DMS53 treated with DMSO at 0.1 percent for 48 hours (cell line): Measurements from ENCODE around the gene SLC9A2.

Experiments
- DNase-seq: peaks from one replicate; lab custom pipeline; 2025; ENCODE audit not compliant: unreplicated experiment; lab: John Stamatoyannopoulos, UW

The SLC9A2 gene

GRCh38 chr2:102618452-102619413, 620 bp upstream of the SLC9A2 start:
- DNase-seq = peak; percentile 57

DNA sequence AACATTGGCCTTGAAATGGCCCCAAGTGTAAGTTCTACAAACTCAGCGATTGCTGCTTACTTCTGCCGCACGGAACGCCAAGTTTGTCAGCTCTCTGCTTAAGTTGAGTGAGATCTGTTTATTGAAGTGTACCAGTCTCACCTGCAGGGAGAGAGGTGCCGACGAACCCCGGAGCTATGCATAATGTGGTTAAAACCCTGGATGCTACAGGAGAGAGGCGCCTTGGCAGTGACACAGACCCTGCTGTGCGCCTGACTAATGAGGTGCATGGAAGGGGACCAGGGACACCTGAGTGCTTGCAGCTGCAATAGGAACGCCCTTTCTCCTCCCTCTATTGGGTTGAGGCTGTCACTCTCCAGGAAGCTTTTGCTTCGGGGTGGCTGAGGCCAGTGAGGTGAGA, 979 bp downstream of the SLC9A2 start:
- no peak for DNase-seq

GRCh38 chr2:102621630-102622029, 2.3 kb downstream of the SLC9A2 start:
- DNase-seq = no peak

GRCh38 chr2:102622646-102623045, 3.3 kb downstream of the SLC9A2 start:
- no peak for DNase-seq

- DNase-seq = no peak
Observed at GRCh38 chr2:102630458-102630857, 11.1 kb downstream of the SLC9A2 start.

GRCh38 chr2:102632380-102633175, 13.2 kb downstream of the SLC9A2 start:
- no peak for DNase-seq

DNA sequence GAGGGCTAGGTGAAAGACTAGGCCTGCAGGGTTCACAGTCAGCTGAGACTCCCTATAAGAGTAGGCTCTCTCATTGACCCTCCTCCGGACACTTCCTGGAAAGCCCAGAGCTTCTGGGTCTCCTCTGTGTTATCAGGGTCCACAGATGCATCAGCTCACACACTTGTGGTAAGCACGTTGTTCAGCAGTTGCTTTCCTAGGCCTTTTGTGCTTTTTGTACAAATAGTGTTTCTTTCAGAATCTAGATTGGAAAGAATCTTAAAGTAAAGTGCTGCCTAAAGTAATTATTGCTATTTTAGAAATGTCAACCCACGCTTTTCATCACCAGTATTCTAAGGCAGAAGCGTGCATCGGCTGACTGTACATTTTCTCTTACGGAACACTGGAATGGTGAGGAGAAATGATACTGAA, 15.5 kb downstream of the SLC9A2 start:
- no peak for DNase-seq

DNA sequence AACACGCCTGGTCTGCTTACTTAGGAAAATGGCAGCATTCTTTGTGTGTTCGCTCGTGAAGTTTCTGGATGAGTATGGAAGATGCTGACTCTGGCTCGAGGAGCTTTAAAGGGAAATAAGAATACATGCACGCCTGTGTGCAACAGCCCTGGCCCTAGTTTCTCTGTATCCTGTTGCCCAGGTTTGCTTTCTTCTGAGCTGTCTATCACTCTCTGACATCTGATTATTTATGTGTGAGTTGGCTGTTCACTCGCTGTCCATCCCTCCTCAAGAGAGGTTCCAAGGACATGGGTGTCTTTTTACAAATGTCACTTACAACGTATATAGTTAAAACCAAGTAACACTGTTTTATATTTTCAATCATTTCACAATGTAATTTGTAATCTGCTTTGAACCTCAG, 16.0 kb downstream of the SLC9A2 start:
- no peak for DNase-seq

DNA sequence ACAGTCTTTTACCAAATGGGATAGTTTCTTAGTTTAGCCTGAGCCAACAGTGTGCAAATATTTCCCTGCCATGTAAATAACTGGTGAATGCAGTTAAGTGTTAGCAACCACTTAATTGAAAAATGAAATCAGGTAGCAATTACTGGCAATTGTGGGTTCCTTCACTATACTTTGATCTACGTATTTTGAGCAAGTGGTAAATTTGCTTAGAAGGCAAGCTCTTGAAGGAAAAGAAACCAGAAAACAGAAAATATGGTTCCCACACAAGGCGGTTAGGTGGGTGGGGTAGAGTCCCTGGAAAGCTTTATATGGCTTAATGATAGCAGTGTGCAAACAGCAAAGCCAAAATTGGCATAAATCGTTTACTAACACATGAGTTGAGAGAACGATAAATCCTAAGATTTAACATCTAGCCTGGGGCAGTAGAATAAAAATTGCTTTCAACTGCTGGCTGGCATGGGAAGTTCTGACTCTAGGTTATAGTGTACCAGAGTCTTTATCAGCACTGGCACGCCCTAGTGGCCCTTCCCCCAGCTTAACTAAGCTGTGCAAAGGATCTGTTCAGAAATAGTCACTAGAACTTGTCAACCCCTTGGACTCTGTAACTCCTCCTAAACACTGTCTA, 17.0 kb downstream of the SLC9A2 start:
- no peak for DNase-seq

- no peak for DNase-seq
Observed at GRCh38 chr2:102637358-102637757, 18.0 kb downstream of the SLC9A2 start.

DNA sequence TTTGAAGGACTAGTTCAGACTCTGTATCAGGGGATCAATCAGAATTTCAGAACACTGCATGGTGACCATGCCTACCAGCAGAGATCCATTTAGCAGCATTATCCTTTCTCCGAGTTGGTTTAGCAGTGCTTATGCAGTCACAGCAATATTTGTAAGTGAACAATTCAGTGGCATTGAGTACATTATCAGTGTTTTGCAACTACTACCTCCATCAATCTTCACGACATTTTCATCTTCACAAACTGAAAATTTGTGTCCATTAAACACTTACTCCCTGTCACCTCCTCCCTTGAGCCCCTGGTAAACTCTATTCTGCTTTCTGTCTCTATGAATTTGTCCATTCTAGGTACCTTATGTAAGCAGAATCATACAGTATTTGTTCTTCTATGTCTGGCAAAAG, 20.1 kb downstream of the SLC9A2 start:
- DNase-seq = no peak

DNA sequence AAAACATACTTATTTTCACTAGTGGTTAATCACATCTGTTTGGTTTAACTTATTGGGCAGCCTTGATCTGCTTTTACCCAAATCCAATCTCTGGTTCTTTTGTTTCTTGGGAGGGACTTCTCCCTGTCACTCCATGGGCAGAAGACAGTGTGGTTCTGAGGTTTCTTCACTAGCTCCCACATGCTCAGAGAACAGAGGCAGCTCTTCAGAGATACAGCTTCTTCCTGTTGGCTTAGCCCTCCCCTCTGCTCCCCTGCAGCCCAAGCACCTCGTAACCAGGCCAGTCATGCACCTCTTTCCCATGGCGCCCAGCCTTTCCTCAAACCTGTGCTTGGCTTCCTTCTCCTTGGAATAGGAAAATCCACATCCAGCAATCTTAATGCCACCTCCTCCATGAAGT, 32.8 kb downstream of the SLC9A2 start:
- DNase-seq = no peak

DNA sequence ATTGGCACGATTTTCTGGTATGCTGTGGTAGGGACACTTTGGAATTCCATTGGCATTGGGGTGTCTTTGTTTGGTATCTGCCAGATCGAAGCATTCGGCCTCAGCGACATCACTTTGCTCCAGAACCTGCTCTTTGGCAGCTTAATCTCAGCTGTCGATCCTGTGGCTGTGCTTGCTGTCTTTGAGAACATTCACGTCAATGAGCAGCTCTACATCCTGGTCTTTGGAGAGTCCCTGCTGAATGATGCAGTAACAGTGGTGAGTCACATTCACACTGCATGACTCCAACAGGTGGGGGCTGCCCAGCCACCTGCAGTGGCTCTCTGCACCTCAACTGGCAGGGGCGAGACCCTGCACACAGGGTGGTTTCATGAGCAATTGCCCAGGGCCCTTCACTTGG, 38.4 kb downstream of the SLC9A2 start:
- DNase-seq = no peak

GRCh38 chr2:102660070-102660469, 40.7 kb downstream of the SLC9A2 start:
- DNase-seq = no peak

GRCh38 chr2:102660574-102660973, 41.2 kb downstream of the SLC9A2 start:
- DNase-seq = no peak

GRCh38 chr2:102661846-102662245, 42.5 kb downstream of the SLC9A2 start:
- DNase-seq = no peak

GRCh38 chr2:102662833-102663232, 43.5 kb downstream of the SLC9A2 start:
- DNase-seq = no peak

DNA sequence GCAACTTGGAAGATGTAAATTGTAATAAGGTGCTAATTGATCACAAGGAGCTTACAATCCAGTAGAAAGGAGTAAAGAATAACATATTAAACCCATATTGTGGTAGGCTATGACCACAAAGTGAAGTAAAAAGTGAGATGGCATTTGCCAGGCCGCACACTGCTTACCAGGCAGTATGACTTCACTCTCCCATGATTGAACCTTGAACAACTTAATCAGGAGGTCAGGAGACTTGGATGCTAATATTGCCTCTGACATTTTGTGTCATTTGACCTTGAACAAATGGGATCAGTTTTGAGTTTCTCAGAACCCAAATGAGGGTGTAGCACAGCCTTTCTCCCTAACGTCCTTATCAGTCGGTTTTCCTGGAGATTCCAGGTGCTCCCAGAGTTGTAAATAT, 44.0 kb downstream of the SLC9A2 start:
- DNase-seq = no peak

DNA sequence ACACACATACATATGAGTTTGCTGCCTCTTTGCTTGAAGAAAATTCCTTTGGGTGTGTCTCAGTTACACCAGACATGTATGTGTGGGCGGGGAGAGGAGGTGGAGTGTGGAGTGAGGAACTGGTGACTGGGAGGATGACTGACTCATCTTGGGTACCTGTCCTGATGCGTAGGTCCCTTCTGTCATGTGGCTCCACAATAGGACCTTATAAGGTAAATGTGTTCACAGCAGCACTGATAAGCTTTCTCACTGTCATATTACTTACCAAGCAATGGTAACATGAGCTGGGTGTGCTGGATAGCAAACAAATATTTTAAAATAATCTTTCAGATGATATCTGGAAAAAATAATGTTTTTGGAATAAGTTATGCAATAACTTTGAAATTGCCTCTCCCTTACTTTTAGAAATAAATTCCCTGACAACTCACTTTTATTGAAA, 45.1 kb downstream of the SLC9A2 start:
- DNase-seq = peak; percentile 56

DNA sequence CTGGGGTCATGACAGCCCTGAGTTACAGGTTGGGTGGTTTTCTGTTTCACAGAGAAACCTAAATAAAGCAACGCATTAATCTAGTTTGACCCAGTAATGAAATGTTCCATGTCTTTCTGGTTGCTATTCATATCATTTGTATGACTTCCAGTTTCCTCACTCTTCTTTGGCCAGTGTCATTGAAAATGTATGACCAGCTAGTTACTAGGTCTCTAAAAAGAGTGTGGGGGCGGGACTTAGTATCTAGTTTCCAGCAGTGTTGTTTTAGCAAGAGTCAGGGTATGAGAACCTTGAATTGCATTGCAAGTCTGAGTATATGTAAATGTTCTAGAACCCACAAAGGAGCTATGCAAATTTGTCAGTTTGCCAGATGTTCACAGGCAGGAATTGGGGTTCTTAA, 47.7 kb downstream of the SLC9A2 start:
- DNase-seq = no peak

GRCh38 chr2:102668171-102668570, 48.8 kb downstream of the SLC9A2 start:
- no peak for DNase-seq

GRCh38 chr2:102669401-102669800, 50.0 kb downstream of the SLC9A2 start:
- no peak for DNase-seq
